HUDEP-2 (cell line): ENCODE measurements around the gene CMTM3.
"Not testable (repeated sequence)": the region's sequence is repeated elsewhere in the genome, so short reads cannot be mapped to it uniquely, and the experiment has no call there.

ENCODE experiments used
- DNase-seq, 76 experiments: peaks; one replicate each; lab custom pipeline; 2025; ENCODE audit not compliant: unreplicated experiment in 76 of 76; lab: John Stamatoyannopoulos, UW

Gene CMTM3, protein sequence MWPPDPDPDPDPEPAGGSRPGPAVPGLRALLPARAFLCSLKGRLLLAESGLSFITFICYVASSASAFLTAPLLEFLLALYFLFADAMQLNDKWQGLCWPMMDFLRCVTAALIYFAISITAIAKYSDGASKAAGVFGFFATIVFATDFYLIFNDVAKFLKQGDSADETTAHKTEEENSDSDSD

GRCh38 chr16:66604376-66605176 is at the start of gene CMTM3:
Gene CMTM3, plus strand, starts transcription at chr16:66604704. Its CDS starts 102 bp downstream, at chr16:66604806.
- DNase-seq, result peak in 32 of 76 experiments; percentile 3 to 49 (median 26)

DNA sequence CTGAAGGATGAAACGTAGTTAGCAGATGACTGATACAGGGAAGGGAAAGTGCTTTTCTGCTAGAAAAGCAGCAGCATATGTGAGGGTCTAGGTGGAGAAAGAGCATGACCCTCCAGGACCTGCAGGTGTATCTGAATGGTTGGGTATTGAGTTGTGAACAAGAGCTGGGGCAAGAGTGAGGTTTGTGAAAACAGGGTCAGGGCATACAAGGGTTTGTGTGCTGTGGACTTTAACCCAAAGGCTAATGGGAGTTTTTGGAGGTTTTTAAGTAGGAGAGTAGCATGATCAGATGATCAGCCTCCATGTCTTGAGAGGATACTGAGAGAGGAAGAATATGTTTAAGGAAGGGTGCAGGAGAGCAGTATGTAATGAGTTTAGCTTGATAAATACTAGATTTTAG is 44.4 kb upstream of the CMTM3 start:
- no peak for DNase-seq

- no peak for DNase-seq
Observed at GRCh38 chr16:66561381-66562080, 43.0 kb upstream of the CMTM3 start.

DNA sequence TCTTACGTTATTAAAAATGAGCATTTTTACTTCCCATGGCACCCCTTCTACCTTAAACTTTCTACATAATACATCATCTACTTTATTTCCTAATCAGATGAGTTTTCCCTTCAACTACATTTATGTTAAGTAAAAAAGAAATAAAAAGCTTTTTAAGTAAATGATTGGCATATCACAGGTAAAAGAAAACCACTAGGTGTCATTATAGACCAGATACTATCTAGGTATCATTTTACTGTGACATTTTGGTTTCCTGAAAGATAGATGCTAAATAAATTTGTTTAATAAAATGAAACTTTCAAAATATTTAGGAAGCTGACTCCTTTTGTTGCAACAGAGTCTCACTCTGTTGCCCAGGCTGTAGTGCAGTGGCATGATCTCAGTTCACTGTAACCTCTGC is 42.1 kb upstream of the CMTM3 start:
- no peak for DNase-seq

- peak in 28 of 76 experiments; percentile 7 to 69 (median 32) for DNase-seq
Observed at GRCh38 chr16:66562986-66563385, 41.5 kb upstream of the CMTM3 start.

GRCh38 chr16:66563574-66564334 is 40.8 kb upstream of the CMTM3 start:
- no peak for DNase-seq

DNA sequence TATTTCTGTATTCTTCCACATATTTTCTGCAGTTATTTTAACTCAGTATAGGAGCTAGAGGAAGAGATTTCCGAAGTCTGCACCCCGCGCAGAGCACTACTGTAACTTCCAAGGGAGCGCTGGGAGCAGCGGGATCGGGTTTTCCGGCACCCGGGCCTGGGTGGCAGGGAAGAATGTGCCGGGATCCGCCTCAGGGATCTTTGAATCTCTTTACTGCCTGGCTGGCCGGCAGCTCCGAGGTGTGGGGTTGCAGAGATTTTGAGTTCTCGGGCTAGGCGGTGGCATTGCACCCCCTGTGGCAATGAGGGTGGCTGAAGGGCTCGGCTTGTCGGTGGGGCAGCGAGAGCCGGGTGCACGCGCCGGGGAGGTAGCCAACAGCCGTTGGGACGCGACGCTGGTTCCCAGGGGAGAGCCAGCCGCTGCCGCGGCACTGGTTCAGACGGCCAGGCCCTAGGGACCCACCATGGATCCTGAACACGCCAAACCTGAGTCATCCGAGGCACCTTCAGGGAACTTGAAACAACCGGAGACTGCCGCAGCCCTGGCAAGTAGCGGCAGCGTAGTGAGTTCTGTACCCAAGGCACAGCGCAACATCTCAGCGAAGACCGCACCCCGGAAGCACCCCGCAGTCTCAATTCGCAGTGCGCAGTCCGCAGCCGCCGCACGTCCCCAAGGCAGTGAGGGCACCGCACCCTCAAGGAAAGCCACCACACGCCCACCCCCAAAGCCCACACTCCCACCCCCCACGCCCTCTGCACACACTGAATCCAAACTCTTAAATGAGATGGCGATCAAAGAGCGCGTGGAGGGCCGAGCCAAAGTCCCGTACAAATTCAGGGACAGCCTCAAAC is 38.2 kb upstream of the CMTM3 start, which contains the start of gene CMTM1:
CMTM1 (plus strand) TSS at position 389 of the 851 bp plus-strand sequence; CDS start at position 464, 75 bp downstream.
- no peak for DNase-seq

DNA sequence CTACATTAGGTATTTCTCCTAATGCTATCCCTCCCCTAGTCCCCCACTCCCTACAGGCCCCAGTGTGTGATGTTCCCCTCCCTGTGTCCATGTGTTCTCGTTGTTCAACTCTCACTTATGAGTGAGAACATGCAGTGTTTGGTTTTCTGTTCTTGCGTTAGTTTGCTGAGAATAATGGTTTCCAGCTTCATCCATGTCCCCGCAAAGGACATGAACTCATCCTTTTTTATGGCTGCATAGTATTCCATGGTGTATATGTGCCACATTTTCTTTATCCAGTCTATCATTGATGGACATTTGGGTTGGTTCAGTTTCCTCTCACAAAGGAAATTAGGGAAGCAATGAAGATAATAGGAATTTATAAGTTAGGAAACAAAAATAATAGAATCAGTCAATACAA is 37.2 kb upstream of the CMTM3 start:
- DNase-seq, result not testable (repeated sequence)

GRCh38 chr16:66568355-66568754 is 36.1 kb upstream of the CMTM3 start:
- no peak for DNase-seq

DNA sequence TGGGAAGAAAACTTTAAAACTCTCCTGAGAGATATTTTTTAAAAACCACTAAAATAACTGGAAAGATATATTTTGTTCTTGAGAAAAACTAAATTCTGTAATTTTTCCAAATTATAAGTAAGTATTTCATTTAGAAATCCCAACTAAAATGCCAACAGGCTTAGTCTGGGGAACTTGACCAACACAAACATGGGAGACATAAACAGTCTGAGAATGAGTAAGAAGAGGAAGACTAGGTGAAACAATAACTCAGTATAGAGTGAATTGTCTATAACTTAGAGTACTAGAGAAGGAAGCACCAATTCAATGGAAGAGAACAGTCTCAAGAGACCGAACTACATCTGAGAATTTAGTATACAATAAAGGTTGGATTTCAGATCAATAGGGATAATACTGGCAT is 35.4 kb upstream of the CMTM3 start:
- DNase-seq, result no peak

- DNase-seq, result peak in 8 of 76 experiments; percentile 14 to 46 (median 22)
Observed at GRCh38 chr16:66569827-66570405, 34.6 kb upstream of the CMTM3 start.

DNA sequence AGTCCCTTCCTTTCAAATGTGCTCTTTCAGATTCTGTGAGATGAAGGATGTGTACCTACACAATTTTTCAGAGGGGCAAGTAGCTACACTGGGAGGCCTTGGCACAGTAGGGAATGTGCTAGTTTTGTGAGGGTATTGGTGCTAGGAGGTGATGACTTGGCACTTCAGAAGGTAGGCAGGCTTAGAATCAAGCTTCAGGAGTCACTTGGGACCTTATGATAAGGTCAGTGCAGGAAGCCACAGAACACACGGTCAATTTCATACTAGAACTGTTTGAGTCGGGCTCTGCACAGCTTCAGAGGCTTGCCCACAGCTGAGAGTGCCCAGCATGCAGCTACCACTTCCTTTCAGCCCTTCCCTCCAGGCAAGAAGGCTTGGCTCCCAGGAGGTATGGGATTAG is 32.1 kb upstream of the CMTM3 start:
- peak in 10 of 76 experiments; percentile 10 to 23 (median 18) for DNase-seq

- DNase-seq, result no peak
Observed at GRCh38 chr16:66574081-66574480, 30.4 kb upstream of the CMTM3 start.

- DNase-seq, result no peak
Observed at GRCh38 chr16:66574531-66574930, 30.0 kb upstream of the CMTM3 start.

DNA sequence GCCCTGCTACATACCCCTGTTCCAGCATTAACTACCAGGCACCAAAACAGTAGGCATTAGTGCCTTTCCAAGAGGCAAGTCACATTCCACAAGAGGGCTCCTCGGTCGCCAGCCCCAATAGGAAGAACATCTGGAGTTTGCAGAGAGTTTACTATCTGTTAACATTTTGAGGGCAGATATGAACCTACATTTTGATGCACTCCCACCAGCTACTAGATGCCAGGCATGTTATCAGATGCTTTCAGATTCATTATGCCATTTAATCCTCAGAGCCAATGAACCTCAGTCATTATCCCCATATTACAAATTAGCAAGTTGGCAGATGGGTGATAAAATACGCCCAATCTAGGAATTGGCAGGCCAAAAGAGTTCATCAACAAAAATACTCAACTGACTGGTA is 29.4 kb upstream of the CMTM3 start:
- peak in 7 of 76 experiments; percentile 12 to 55 (median 35) for DNase-seq

GRCh38 chr16:66576296-66576695 is 28.2 kb upstream of the CMTM3 start:
- peak in 2 of 76 experiments; percentile 6 to 12 for DNase-seq

GRCh38 chr16:66578651-66579531 is 25.6 kb upstream of the CMTM3 start, which contains the start of gene CMTM2:
Gene CMTM2, plus strand, starts transcription at chr16:66579463. Its CDS starts 145 bp downstream, at chr16:66579608.
- DNase-seq, result no peak

DNA sequence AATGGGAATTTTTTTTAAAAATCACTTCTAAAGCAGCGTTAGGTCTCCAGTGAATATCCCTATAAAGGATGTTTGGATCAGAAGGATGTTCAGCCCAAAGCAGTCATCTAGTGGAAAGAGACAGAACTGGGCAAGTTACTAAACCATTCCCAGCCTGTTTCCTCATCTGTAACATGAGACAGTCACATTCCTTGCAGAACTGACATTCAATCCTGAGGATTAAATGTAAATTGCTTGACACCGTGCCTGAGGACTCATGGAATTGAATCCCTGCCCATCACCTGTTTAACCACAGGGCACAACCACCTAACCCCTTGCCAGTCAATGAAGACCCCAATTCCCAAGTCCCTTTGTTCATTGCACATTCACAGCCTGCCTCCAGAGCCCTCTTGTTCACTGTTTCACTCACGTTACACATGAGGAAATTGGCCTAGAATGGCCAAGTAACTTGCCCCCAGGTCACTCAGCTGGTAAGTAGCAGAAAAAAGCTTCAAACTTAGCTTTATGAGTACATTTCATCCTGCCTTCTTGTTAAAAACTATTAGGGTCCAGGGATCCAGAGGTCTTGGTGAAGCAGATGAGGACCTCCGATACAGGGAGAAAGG is 23.8 kb upstream of the CMTM3 start:
- DNase-seq, result no peak
